Measurements from ENCODE around the gene PRKX.
"Not testable (repeated sequence)": the region's sequence is repeated elsewhere in the genome, so short reads cannot be mapped to it uniquely, and the experiment has no call there.

PRKX gene

DNA sequence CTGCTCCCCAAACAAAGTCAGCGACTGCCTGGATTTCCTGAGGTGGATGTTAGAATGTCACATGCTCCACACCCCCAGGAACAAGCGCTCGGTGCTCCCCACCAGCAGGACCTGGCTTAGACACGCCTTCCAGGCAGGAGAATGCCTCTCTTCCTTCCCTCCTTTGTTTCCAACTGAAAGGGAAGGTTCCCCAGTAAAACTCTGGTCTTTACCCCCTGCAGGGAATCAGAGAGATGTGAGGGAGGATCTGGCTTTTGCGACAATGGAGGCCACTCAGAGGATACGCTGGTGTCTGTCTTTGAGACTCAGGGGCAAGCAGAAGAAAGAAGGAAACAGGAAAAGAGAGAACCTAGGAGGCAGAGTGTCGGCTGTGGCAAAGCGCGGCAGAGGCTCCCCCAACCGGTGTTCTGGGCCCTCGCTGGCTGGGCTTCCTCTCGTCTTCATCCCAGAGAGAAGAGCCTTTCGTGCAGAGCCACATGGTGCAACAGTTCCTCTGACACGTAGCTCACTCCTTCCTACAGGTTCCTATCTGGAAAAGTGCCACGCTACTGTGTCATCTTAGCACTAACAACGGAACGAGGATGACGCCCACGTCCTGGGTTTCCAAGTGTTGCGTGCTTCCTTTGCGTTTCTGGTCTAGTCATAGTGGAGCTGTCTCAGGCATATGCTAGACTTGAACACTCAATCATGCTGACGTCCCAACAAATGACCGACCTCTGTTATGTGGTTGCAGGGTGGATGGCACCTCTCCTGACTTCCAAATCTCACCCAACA is 73.4 kb downstream of the PRKX start:
- DNase-seq: not testable (repeated sequence)

DNA sequence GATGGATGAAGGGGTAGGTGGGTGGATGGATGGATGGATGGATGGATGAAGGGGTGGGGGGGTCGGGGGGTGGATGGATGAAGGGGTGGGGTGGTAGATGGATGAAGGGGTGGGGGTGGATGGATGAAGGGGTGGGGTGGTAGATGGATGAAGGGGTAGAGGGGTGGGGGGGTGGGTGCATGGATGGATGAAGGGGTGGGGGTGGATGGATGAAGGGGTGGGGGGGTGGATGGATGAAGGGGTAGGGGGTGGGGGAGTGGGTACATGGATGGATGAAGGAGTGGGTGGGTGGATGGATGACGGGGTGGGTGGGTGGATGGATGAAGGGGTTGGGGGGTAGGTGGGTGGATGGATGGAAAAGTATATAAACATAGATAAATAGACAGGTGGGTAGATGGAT is 74.2 kb downstream of the PRKX start:
- no peak for DNase-seq

DNA sequence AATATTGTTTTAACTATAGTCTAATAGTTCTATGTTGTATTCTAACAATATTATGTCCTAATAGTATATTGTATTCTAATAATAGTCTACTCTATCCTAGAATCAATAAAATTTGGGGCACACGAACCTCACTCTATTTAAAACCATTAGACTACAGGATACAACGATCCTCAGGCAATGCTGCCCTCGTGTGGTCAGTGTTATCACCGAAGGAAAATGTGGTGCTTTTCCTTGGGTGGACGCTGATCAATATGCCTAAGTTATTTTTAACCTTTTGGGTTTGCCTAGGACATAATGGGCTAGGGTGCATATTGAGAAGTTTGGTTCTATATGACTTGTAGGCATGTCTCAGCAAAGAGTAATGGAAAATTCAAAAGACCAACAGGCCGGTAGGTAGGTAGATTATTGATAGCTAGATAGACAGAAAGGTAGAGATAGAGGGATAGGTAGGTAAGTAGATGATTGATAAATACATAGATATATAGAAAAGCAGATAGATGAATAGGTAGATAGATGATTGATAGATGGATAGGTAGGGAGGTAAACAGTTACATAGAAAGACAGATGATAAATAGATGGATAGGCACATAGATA is 75.1 kb downstream of the PRKX start:
- DNase-seq: no peak

DNA sequence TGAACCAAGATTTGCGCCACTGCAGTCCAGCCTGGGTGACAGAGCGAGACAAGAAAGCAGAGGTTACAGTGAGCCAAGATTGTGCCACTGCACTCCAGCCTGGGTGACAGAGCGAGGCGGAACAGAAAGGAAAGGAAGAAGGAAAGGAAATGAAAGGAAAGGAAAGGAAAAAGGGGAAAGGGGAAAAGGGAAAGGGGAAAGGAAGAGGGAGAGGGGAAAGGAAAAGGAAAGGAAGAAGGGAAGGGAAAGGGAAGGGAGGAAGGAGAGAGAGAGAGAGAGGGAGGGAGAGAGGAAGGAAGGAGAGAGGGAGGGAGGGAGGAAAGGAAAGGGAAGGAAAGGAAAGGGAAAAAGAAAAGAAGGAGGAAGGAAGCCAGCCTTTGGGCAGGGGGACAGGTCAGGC is 76.6 kb downstream of the PRKX start:
- DNase-seq: no peak

DNA sequence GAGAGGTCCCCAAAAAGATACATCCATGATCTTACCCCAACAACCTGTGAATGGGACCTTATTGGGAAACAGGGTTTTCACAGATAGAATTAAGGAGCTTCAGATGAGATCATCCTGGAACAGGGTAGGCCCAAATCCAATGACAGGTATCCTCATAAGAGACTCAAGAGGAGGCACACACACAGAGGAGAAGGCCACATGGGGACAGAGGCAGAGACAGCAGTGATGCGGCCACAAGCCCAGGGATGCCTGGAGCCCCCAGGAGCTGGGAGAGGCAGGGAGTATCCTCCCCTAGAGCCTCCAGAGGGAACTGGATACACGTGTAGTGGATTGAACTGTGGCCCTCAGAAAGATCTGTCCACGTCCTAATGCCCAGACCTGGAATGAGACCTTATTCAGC is 82.3 kb downstream of the PRKX start:
- DNase-seq: no peak

DNA sequence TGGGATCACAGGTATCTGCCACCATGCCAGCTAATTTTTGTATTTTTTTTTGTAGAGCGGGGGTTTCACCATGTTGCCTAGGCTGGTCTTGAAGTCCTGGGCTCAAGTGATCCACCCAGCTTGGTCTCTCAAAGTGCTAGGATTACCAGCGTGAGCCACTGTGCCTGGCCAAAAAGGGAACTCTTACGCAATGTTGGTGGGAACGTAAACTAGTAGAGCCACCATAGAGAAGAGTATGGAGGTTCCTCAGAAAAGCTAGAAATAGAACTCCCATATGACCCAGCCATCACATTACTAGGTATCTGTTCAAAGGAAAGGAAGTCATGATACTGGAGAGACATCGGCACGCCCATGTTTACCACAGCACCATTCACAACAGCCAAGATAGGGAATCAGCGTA is 85.9 kb downstream of the PRKX start:
- DNase-seq: no peak

DNA sequence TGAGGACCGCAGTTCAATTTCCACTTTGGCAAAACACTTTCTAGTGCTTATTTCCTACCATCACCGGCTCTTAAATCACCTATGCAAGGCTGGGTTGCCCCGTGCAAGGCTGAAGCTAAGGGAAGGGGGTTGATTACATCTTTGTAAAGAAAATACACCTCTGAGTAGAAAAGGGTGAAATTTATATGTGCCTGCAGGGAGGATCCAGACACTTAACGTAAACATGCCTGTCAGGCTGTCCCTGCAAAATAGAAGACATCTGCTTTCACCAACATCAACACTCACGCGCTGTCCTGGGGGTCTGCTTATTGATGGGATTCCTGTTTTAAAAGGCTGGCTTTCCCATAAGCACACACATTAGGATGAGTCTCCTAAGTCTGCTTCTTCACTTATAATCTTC is 92.0 kb downstream of the PRKX start:
- DNase-seq: no peak

DNA sequence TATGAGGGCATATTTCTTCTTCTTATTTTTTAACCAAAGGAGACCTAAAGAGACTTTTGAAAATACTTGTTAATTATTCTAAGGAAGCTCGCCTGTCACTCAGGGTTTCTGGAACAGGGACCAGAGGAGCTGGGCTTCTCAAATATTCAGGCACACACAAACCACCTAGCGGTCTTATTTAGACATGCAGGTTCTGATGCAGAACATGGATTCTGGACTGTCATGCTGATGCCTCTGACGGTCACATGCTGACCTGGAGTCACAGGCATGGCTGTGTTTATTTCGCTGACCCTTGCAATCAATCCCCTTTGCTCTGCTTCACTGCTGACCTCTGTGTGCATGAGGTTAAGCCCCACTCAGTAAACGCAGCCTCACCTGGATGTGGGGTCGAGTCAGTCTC is 101.7 kb downstream of the PRKX start:
- not testable (repeated sequence) for DNase-seq

DNA sequence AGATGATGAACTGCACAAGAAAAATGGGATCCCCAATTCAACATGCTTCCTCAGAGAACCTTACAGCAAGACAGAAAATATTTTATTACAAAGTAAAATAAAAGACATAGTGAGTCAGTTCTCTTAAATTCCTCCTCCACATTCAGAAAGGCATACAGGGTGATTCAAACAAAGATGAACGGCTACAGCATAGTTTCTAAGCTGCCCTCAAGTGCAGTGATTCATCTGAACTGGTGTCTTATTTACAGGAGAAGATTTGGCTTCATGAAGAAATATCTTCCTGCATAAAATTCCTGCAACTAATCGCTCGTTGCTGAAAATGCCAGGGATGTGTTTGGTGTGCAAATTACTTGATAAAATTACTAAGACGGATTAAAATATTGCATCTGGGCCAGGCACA is 103.6 kb downstream of the PRKX start:
- no peak for DNase-seq

DNA sequence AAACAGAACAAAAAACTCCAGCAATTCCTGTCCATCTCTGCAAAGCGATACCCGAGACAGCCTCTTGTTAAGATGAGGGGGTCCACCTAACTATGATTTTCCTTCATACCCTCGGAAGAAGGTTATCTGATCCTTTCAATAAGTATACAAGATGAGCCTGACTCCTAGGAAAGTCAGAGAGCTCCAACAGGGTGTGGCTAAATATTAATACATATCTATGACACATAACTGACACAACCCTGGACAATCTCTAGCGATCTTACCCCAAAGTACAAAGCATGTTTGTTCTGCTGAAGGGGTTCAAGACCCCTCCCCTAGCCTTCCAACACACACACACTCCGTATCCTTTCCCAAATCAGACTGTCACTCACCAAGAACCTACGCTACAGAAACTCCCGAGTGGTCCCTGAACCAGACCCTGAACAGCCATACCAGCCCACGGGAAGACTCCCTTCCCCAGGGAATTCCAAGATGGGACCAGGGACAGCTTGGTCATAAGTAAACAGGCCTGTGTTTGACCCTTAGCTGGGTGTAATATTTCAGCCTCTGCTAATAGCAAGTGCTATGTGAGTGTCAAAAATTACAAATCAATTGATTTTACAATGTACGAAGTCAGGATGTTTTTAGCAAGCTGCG is 110.3 kb downstream of the PRKX start:
- no peak for DNase-seq

DNA sequence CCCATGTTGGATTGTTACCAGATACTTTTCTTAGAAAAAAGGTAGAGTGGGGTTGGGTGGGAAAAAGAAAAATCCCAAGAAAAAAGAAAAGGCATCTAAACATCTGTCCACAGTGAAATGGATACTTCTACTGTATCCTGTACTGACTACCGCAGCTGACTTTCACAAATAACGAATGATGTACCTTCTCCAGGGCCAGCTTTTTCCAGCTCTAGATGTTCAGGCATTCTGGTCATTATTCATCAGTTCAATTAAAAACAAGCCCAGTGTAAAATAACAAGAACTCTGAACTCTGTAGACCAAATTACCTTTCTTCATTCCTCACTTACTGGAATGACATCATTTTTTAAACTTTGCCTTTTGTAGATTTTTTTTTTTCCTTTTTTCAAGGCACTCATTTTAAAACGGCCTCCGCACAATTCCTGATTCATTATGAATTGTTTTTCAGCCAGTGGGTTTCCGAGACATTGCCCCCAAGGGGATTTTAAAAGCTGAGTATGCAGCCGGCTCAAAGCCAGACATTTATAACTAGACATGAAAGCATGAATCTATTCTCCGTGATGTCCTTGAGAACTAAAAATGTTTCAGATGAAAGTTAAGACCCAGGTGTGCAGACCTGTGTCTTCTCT is 113.5 kb downstream of the PRKX start:
- no peak for DNase-seq

DNA sequence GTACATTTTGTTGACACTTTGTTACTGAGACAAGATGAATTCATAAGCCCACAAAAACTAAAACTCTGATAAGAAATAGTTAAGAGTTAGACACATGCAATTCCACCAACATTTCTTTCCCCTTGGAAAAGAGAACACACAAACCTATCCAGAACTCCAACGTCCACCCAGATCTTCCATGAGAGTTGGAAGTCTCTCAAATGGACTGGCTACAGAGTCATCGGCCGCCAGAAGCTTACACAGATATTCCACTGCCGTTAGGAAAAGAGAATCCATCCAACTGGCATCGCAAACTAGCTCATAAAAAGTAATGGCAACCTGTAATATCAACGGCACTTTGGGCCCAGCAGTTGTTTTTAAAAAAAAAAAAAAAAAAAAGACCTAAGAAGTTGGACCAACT is 114.7 kb downstream of the PRKX start:
- DNase-seq: no peak

DNA sequence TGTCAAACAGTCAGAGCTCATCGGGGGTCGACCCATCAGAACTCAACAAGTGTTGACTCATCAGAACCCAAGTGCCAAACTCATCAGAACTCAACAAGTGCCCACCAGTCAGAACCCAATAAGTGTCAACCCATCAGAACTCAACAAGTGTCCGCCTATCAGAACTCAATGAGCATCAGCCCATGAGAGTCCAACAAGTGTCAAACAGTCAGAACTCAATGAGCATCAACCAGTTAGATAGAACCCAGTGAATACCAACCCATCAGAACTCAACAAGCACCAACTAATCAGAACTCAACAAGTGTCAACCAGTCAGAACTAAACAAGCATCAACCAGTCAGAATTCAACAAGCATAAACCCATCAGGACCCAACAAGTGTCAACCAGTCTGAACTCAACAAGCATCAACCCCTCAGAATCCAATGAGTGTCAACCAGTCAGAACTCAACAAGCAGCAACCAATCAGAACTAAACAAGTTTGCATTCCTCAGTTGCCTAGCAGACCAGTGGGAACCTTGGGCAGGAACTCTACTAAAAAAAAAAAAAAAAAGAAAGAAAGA is 115.3 kb downstream of the PRKX start:
- no peak for DNase-seq

DNA sequence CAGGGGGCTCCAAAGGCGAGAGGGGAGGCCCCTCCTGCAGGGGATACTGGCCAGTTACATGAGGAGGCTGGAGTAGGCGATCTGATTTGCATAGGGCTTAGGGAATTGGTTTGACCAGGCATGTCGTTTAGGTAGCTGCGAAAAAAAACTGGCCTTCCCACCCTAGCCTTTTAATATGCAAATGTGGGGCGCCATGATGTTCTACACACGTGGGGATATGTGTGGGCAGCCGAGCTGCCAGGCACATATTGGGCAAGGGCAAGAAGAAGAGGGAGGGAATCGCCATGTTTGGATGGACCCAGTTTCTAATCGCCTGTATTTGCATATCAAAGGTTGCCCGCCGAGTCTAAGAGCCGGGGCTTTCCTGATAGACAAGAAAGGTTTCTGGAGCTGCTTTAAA is 121.3 kb downstream of the PRKX start:
- DNase-seq: no peak

DNA sequence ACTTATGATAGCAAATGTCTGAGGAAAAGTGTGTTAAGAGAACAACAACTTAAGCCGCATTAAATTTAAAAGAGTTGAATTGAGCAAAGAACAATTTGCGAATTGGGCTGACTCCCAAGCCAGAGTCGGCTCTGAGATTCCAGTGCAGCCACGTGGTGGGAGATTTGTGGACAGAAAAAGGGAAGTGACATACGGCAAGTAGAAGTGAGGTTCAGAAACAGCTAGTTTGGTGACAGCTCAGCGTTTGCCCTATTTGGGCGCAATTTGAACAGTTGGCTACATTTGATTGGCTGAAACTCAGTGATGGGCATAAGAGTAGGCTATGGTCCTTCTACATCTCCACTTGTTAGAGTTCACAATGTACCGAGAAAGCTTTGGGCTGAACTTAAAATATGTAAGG is 124.0 kb downstream of the PRKX start:
- no peak for DNase-seq

DNA sequence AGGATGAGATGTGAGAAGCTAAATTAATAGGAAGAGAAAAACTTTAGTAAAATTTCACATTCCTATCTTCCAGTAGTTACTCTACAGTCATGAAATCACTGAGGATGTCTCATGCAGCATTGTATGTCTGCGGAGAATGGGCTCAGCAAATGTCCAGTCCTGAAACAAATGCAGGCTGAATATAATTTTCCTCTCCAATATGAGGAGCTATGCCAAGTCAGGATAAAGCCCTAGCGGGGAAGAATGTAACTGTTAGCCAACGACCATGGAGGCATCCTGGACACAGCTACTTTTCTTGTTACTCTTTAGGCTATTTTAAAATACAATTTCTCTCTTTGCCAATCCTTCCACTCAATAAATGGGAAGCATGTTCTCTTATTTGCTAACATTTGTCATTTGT is 127.7 kb downstream of the PRKX start:
- DNase-seq: no peak

DNA sequence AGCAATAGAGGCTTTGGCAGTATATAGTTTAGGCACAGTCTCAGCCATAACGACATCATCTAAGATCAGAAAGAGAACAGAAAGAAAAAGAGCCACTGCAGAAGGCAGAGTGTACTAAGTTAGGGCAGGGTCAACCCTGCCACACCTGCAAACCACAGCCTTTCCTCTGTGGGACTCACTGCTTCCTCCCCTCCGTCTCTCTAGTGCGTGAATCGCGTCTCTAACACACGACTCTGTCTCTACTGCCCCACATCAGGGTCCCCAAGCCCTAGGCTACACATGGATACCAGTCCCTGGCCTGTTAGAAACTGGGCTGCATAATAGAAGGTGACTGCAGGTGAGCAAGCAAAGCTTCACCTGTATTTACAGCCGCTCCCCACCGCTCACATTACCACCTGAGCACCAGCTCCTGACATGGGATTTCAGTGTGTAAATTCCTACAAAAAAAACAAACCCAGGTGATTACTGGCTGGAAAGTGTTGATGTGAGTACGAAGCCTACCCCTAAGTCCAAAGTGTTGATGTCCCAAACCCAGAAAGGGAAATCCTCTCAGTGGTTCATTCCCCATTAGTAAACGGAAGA is 128.9 kb downstream of the PRKX start:
- no peak for DNase-seq

DNA sequence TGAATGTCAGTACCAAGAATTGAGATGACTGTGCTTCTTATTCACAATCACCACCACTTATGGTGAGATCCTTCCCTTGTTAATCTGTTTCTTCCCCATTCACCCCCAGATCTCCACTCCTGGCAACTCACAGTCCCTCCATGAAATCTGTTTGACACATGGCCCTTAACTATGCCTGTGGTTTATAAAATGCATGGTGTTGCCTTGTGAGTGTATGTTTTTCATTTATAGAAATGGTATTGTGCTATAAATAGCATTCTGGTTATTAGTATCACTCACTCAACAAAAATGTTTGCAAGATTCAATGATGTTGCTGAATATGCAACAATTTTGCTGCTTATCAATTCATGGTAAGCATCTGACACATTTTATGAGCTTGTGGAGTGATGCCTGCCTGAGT is 131.0 kb downstream of the PRKX start:
- DNase-seq: no peak

DNA sequence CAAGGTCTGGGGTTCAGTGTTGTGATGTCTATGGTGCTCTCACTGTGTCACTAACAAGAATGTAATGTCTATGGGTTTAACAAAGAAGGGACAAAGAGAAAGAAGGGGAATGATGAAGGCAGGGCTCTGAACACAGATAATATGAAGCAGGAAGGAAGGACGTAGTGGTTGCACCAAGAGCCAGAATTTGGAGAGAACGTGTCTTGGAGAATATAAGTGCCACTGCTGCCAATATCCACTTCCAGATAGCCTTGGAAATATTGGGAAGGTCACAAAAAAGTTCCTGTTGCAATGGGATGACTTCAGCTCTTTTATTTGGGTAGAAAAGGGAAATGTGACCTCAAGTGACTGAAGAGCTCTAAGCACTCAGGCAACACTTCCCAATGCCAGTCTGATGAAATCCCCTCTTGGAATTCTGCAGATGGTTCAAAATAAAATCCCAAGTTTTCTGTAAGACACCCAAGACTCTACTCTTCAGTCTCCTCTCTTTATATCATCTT is 131.8 kb downstream of the PRKX start:
- no peak for DNase-seq

DNA sequence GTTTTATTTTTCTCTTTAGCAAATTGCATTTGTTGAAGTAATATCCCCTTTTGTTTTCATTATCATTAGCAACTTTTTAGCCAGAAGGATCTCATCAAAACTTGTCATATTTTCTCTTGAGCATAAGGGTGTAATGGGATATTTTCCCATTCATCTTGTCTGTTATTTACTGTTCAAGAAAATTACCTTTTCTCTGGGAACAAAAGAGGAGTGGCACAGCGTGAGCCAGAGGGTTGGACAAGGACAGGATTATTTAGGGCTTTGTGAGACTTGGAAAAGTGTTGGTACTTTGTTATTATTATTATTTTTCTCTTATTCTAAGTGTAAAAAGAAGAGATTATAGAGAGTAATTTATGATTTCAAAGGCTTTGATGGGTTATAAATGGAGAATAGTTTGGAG is 135.9 kb downstream of the PRKX start:
- DNase-seq: no peak

DNA sequence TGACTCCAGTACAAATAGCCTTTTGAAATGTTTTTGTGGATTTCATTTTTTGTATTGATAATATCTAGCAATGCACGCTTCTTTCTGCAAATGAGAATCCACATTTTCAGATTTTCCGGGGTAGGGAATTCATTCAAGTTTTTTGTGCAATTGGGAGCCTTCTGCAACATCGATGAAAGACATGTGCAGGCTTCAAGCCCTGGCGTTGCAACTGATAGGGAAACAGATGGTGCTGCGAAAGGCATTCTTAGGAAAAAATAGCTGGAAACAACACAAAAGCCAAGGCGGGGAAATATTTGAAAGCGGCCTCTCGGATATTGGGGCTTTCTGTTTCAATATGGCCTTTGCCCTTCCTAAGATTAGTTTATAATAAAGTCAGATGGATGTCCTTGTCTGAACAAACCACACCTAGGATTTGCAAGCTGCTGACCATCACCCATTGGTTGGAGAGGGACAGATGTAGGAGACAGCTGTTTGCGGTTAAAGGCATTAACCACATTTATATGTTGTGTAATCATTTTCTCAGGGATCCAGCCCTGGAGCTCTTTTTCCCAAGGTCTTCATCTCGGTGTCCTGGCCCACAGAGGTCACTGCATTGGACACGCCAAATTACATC is 136.5 kb downstream of the PRKX start:
- no peak for DNase-seq

DNA sequence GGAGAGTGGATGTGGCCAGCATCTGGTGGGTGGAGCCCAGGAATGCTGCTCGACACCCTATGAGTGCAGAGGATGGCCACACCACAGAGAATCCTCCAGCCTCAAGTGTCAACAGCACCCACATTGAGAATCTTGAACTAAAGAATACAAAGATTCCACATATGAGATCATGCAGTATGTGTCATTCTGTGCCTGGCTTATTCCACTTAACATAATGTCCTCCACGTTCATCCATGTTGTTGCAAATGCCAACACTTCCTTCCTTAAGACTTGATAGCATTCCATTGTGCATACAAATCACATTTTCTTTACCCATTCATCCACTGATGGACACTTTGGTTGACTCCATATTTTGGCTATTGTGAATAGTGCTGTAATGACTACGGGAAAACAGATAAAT is 145.8 kb downstream of the PRKX start:
- no peak for DNase-seq

DNA sequence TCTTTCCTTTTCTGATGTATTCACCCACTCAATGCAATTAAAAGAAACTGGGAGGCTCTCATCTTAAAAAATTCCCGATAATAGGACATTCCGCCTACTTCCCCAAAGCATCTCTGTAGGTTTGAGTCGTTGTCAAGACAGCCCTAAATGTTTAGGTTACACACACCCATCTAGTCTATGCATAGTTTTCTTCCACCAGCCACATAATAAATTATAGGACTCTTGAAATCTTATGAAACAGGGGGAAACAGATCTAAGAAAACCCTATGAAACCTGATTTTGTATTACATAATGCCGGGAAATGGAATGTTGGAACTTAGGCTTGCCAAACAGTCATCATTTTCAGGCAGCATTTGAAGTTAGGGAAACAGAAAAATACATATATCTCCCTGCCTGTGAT is 150.0 kb downstream of the PRKX start:
- no peak for DNase-seq
